ENCODE measurements around the gene HRC. TPM values are rescaled to one million over a fixed set of nuclear protein-coding genes. Genes with fewer than 3 reads are reported as not detected.

HRC gene, protein sequence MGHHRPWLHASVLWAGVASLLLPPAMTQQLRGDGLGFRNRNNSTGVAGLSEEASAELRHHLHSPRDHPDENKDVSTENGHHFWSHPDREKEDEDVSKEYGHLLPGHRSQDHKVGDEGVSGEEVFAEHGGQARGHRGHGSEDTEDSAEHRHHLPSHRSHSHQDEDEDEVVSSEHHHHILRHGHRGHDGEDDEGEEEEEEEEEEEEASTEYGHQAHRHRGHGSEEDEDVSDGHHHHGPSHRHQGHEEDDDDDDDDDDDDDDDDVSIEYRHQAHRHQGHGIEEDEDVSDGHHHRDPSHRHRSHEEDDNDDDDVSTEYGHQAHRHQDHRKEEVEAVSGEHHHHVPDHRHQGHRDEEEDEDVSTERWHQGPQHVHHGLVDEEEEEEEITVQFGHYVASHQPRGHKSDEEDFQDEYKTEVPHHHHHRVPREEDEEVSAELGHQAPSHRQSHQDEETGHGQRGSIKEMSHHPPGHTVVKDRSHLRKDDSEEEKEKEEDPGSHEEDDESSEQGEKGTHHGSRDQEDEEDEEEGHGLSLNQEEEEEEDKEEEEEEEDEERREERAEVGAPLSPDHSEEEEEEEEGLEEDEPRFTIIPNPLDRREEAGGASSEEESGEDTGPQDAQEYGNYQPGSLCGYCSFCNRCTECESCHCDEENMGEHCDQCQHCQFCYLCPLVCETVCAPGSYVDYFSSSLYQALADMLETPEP
- total RNA-seq (not detected), polyA plus RNA-seq (not detected)

DNA sequence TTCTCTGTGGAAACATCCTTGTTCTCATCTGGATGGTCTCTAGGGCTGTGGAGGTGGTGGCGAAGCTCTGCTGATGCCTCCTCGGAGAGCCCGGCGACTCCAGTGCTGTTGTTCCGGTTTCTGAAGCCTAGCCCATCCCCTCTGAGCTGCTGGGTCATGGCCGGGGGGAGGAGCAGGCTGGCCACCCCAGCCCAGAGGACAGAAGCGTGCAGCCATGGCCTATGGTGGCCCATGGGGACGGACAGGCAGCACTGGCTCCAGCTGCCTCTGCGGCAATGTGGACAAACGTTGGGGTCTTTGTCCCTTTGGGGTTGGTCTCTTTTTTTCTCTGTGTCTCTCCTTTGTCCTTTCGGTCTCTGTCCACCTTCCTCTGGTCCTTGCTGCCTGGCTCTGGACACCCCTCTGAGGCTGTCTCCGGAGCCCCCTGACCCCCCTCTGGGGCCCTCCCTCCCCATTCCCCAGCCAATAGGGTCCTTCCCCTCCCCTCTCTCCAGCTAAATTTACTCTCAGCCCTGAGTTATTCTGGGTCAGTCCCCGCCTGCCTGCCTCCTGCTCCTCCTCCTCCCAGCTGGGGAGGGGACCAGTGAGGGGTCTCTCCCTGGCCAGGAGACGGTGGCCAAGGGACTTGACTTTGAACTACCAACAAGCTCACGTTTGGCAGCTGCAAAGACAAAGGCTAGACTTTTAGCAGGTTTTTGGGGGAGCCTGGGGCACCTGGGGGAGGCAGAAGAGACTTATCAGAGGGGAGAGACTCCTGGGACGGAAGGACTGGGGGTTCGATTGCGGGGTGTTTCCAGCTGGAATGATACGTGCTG lies at the start of gene HRC:
HRC (minus strand) TSS at position 392 of the 815 bp plus-strand sequence; CDS start at position 233, 159 bp downstream.
- Histone ChIP-seq H3K4me1 (ENCODE audit: insufficient read depth, low read length) (peaks cover 29% of the 10 kb centered on the region), H3K9me3 (ENCODE audit: control insufficient read depth in 1 of 2, low read length in 2 of 2) (no peaks in the 10 kb centered on the region), H3K4me3 (ENCODE audit: low read length in 2 of 2) (no peak within 1 kb of the TSS), H3K27me3 (ENCODE audit: insufficient read depth, low read length) (peaks cover 17% of the 10 kb centered on the region), H3K27ac (ENCODE audit: low read depth, low read length) (no peak within 1 kb of the TSS), H3K36me3 (ENCODE audit: insufficient read depth, low read length) (no peaks in the 10 kb centered on the region)
- no peaks in the 10 kb centered on the region for H3K36me3 Mint-ChIP-seq
- peaks cover 45 to 57% of the 10 kb centered on the region in 2 donors for H3K27me3 Mint-ChIP-seq
- H3K4me1 Mint-ChIP-seq, result peaks cover 9 to 49% (median 15%) of the 10 kb centered on the region in 4 donors
- intact Hi-C loops (cut with micrococcal nuclease), result no loop called here
- H3K9me3 Mint-ChIP-seq, result peaks cover 0 to 2% (median 0%) of the 10 kb centered on the region in 8 donors
- ChIA-PET POLR2A (ENCODE audit: partially characterized antibody) (no interaction called here), CTCF (ENCODE audit: partially characterized antibody) (interaction anchor here (1.7 kb wide), 1 partner anchor 9 kb away, joined by 5 read pairs; no protein-coding TSS in a partner anchor)
- H3K4me3 Mint-ChIP-seq, result peak within 1 kb of the TSS in 3 of 8 donors; percentile 11 to 45 (median 24)
- no peak for DNase-seq
- peak within 1 kb of the TSS in 1 of 7 donors; percentile 41 for H3K27ac Mint-ChIP-seq

DNA sequence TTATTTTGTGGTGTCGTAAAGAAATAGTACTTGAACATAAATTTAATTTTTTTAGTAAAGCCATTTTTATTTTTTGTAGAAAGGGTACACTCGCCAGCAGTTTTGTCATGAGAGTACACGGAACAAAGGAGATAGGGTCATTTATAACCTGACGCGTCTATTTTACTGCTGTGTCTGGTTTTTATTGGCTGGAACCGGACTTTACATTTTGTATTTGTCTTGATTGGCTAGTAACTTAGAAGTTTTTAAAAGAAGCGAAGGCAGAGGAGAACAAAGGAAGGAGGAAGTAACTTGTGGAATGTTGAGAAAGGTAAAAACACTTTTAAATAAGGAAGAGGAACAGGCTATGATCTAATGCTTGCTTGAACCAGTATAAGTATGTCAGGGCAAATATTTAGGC lies 45.8 kb upstream of the HRC start:
- H3K36me3 Mint-ChIP-seq, result no peaks in the 10 kb centered on the region
- Histone ChIP-seq H3K9me3 (ENCODE audit: control insufficient read depth in 1 of 2, low read length in 2 of 2) (no peaks in the 10 kb centered on the region), H3K4me3 (ENCODE audit: low read length in 2 of 2) (no peak overlapping the region), H3K27ac (ENCODE audit: low read depth, low read length) (no peak overlapping the region), H3K4me1 (ENCODE audit: insufficient read depth, low read length) (no peaks in the 10 kb centered on the region), H3K36me3 (ENCODE audit: insufficient read depth, low read length) (no peaks in the 10 kb centered on the region), H3K27me3 (ENCODE audit: insufficient read depth, low read length) (no peaks in the 10 kb centered on the region)
- peaks cover 4% of the 10 kb centered on the region in 2 donors for H3K27me3 Mint-ChIP-seq
- ChIA-PET POLR2A (ENCODE audit: partially characterized antibody) (no interaction called here), CTCF (ENCODE audit: partially characterized antibody) (interaction anchor here (0.8 kb wide), 1 partner anchor 25 kb away, joined by 3 read pairs; no protein-coding TSS in a partner anchor)
- intact Hi-C loops (cut with micrococcal nuclease), result no loop called here
- H3K9me3 Mint-ChIP-seq, result no peaks in the 10 kb centered on the region
- H3K4me1 Mint-ChIP-seq, result peaks cover 0 to 5% (median 4%) of the 10 kb centered on the region in 4 donors
- H3K4me3 Mint-ChIP-seq, result no peak overlapping the region
- H3K27ac Mint-ChIP-seq, result no peak overlapping the region
- no peak for DNase-seq

DNA sequence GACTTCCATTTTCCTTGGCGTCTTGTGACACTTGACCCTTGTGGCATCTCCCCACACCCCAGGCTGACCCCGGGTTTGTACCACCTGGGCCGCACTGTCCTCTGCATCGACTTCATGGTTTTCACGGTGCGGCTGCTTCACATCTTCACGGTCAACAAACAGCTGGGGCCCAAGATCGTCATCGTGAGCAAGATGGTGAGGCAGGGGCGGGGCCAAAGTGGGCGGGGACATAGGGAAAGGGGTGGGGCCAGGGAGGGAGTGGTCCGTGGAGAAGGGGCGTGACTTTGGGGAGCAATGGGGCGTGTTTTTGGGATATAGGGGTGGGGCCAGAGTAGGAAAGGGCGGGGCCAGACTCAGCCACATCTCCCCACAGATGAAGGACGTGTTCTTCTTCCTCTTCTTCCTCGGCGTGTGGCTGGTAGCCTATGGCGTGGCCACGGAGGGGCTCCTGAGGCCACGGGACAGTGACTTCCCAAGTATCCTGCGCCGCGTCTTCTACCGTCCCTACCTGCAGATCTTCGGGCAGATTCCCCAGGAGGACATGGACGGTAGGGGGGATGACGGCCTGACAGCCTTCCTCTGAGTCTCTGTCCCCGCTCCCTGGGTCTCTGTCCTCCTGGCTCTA lies 45.2 kb upstream of the HRC start:
- peak overlapping the region in 1 of 7 donors; percentile 15 for H3K27ac Mint-ChIP-seq
- H3K27ac ChIP-seq (ENCODE audit: low read depth, low read length), result no peak overlapping the region
- H3K4me1 ChIP-seq (ENCODE audit: insufficient read depth, low read length), result no peaks in the 10 kb centered on the region
- POLR2A ChIA-PET (ENCODE audit: partially characterized antibody), result no interaction called here
- H3K36me3 Mint-ChIP-seq, result no peaks in the 10 kb centered on the region
- no peak for DNase-seq
- peaks cover 4% of the 10 kb centered on the region in 2 donors for H3K27me3 Mint-ChIP-seq
- no peak overlapping the region for H3K4me3 ChIP-seq (ENCODE audit: low read length in 2 of 2)
- H3K27me3 ChIP-seq (ENCODE audit: insufficient read depth, low read length), result no peaks in the 10 kb centered on the region
- H3K9me3 Mint-ChIP-seq, result no peaks in the 10 kb centered on the region
- H3K9me3 ChIP-seq (ENCODE audit: control insufficient read depth in 1 of 2, low read length in 2 of 2), result no peaks in the 10 kb centered on the region
- CTCF ChIA-PET (ENCODE audit: partially characterized antibody), result interaction anchor here (2.2 kb wide), 1 partner anchor 201 kb away, joined by 13 read pairs; no protein-coding TSS in a partner anchor
- no peak overlapping the region for H3K4me3 Mint-ChIP-seq
- intact Hi-C loops (cut with micrococcal nuclease), result no loop called here
- H3K4me1 Mint-ChIP-seq, result peaks cover 0 to 5% (median 4%) of the 10 kb centered on the region in 4 donors
- H3K36me3 ChIP-seq (ENCODE audit: insufficient read depth, low read length), result no peaks in the 10 kb centered on the region

DNA sequence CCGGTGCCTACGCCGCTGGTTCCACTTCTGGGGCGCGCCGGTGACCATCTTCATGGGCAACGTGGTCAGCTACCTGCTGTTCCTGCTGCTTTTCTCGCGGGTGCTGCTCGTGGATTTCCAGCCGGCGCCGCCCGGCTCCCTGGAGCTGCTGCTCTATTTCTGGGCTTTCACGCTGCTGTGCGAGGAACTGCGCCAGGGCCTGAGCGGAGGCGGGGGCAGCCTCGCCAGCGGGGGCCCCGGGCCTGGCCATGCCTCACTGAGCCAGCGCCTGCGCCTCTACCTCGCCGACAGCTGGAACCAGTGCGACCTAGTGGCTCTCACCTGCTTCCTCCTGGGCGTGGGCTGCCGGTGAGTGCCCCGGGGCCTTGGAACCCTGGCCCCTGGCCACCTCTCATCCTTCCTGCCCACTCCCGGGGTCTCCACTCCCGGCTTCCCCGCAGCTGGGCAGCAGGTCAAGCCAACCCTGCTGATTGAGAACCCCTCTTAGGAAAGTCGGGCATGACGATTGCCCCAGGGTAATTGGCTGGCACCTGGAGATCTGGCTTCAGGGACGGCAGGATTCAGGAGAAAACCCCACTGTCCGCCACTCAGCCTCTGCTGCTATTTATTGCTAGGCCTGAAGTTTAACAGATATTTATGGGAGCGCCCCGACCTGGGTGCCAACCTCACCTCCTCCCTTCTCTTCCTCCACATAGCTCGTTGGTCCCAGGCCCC lies 41.5 kb upstream of the HRC start:
- intact Hi-C loops (cut with micrococcal nuclease), result no loop called here
- POLR2A ChIA-PET (ENCODE audit: partially characterized antibody), result no interaction called here

DNA sequence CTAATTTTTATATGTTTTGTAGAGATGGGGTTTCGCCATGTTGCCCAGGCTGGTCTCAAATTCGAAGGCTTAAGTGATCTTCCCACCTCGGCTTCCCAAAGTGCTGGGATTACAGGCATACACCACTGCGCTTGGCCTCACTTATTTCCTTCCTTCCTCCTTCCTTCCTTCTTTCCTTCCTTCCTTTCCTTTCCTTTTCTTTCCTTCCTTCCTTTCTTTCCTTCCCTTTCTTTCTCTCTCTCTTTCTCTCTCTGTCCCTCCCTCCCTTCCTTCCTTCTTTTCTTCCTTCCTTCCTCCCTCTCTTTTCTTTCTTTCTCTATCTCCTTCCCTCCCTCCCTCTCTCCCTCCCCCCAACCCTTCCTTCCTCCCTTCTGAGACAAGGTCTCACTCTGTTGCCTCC lies 39.2 kb upstream of the HRC start:
- Histone ChIP-seq H3K9me3 (ENCODE audit: control insufficient read depth in 1 of 2, low read length in 2 of 2) (no peaks in the 10 kb centered on the region), H3K27me3 (ENCODE audit: insufficient read depth, low read length) (no peaks in the 10 kb centered on the region), H3K36me3 (ENCODE audit: insufficient read depth, low read length) (no peaks in the 10 kb centered on the region), H3K4me1 (ENCODE audit: insufficient read depth, low read length) (peaks cover 8% of the 10 kb centered on the region), H3K4me3 (ENCODE audit: low read length in 2 of 2) (no peak overlapping the region), H3K27ac (ENCODE audit: low read depth, low read length) (no peak overlapping the region)
- Mint-ChIP-seq H3K27ac (no peak overlapping the region), H3K36me3 (no peaks in the 10 kb centered on the region), H3K9me3 (no peaks in the 10 kb centered on the region), H3K4me3 (no peak overlapping the region), H3K4me1 (peaks cover 7 to 13% (median 10%) of the 10 kb centered on the region in 4 donors), H3K27me3 (peaks cover 1% of the 10 kb centered on the region in 2 donors)
- intact Hi-C loops (cut with micrococcal nuclease), result no loop called here
- CTCF ChIA-PET (ENCODE audit: partially characterized antibody), result interaction anchor here (1.9 kb wide), 1 partner anchor 97 kb away, joined by 6 read pairs; no protein-coding TSS in a partner anchor
- POLR2A ChIA-PET (ENCODE audit: partially characterized antibody), result interaction anchor here (0.8 kb wide), 1 partner anchor 98 kb away, joined by 3 read pairs; no protein-coding TSS in a partner anchor
- no peak for DNase-seq

More for the DNA sequence above, 41.5 kb upstream of the HRC start:
- Mint-ChIP-seq H3K9me3 (no peaks in the 10 kb centered on the region), H3K27ac (no peak overlapping the region), H3K4me1 (peaks cover 0 to 5% (median 3%) of the 10 kb centered on the region in 4 donors), H3K36me3 (no peaks in the 10 kb centered on the region), H3K4me3 (no peak overlapping the region), H3K27me3 (peaks cover 1 to 4% of the 10 kb centered on the region in 2 donors)
- Histone ChIP-seq H3K36me3 (ENCODE audit: insufficient read depth, low read length) (no peaks in the 10 kb centered on the region), H3K9me3 (ENCODE audit: control insufficient read depth in 1 of 2, low read length in 2 of 2) (no peaks in the 10 kb centered on the region), H3K27me3 (ENCODE audit: insufficient read depth, low read length) (no peaks in the 10 kb centered on the region), H3K4me3 (ENCODE audit: low read length in 2 of 2) (no peak overlapping the region), H3K4me1 (ENCODE audit: insufficient read depth, low read length) (no peaks in the 10 kb centered on the region), H3K27ac (ENCODE audit: low read depth, low read length) (no peak overlapping the region)
- CTCF ChIA-PET (ENCODE audit: partially characterized antibody), result interaction anchor here (0.9 to 3.0 kb wide), 4 partner anchors 14 to 99 kb away, joined by 3 to 39 read pairs (median 4); no protein-coding TSS in a partner anchor
- DNase-seq, result no peak

DNA sequence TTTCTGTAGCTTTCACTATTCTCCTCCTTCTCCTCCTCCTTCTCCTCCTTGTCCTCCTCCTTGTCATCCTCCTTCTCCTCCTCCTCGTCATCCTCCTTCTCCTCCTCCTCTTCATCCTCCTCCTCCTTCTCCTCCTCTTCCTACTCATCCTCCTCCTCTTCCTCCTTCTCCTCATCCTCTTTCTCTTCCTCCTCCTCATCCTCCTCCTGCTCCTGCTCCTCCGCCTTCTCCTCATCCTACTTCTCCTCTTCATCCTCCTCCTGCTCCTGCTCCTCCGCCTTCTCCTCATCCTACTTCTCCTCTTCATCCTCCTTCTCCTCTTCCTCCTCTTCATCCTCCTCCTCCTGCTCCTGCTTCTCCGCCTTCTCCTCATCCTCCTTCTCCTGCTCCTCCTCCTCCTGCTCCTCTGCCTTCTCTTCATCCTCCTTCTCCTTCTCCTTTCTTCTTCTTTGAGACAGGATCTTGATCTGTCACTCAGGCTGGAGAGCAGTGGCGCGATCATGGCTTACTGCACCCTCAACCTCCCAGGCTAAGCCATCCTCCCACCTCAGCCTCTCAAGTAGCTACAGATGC lies 38.7 kb upstream of the HRC start:
- Mint-ChIP-seq H3K27ac (peak overlapping the region in 1 of 7 donors; percentile 73), H3K36me3 (no peaks in the 10 kb centered on the region), H3K4me1 (peaks cover 7 to 18% (median 13%) of the 10 kb centered on the region in 4 donors), H3K9me3 (no peaks in the 10 kb centered on the region), H3K4me3 (no peak overlapping the region), H3K27me3 (peaks cover under 1% of the 10 kb centered on the region in 2 donors)
- Histone ChIP-seq H3K9me3 (ENCODE audit: control insufficient read depth in 1 of 2, low read length in 2 of 2) (no peaks in the 10 kb centered on the region), H3K27ac (ENCODE audit: low read depth, low read length) (no peak overlapping the region), H3K27me3 (ENCODE audit: insufficient read depth, low read length) (no peaks in the 10 kb centered on the region), H3K4me3 (ENCODE audit: low read length in 2 of 2) (no peak overlapping the region), H3K4me1 (ENCODE audit: insufficient read depth, low read length) (peaks cover 10% of the 10 kb centered on the region), H3K36me3 (ENCODE audit: insufficient read depth, low read length) (no peaks in the 10 kb centered on the region)
- ChIA-PET POLR2A (ENCODE audit: partially characterized antibody) (interaction anchor here (0.8 kb wide), 1 partner anchor 97 kb away, joined by 3 read pairs; no protein-coding TSS in a partner anchor), CTCF (ENCODE audit: partially characterized antibody) (interaction anchor here (1.9 kb wide), 1 partner anchor 96 kb away, joined by 6 read pairs; no protein-coding TSS in a partner anchor)
- intact Hi-C loops (cut with micrococcal nuclease), result no loop called here
- no peak for DNase-seq
